ENCODE results near the gene RBFOX1.

DNA sequence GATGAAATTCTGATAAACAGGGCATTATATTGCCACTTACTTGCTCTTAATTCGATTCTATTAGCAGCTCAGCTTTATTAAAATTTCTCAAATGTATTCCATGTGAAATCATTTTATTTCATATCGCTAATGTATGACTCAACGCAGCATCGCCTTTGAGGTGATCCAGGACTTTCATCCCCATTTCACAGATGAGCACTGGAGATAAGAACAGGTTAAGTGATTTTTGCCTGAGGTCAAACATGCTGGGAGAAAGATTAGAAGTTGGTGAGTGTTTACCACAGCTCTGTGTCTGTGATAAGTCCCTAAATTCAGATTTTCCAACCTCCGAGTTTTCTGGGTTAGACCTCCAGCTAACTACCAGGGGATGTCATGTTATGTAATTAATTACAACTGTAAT lies 43.6 kb downstream of the RBFOX1 start:
- TF ChIP-seq, protein P1, sequence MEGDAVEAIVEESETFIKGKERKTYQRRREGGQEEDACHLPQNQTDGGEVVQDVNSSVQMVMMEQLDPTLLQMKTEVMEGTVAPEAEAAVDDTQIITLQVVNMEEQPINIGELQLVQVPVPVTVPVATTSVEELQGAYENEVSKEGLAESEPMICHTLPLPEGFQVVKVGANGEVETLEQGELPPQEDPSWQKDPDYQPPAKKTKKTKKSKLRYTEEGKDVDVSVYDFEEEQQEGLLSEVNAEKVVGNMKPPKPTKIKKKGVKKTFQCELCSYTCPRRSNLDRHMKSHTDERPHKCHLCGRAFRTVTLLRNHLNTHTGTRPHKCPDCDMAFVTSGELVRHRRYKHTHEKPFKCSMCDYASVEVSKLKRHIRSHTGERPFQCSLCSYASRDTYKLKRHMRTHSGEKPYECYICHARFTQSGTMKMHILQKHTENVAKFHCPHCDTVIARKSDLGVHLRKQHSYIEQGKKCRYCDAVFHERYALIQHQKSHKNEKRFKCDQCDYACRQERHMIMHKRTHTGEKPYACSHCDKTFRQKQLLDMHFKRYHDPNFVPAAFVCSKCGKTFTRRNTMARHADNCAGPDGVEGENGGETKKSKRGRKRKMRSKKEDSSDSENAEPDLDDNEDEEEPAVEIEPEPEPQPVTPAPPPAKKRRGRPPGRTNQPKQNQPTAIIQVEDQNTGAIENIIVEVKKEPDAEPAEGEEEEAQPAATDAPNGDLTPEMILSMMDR (IDR thresholded peaks at IDR 0.05): no peak
- TF ChIP-seq POLR2A (IDR thresholded peaks at IDR 0.05): no peak

All from heart left ventricle (tissue), 13 donors.